ENCODE data around the gene CHKB.

GRCh38 chr22:50626314-50626849 is 43.7 kb upstream of the CHKB start:
- no peak for TF ChIP-seq GATA2 (IDR thresholded peaks at IDR 0.05; ENCODE audit: low read depth, low read length)
- TF ChIP-seq GATA3 (IDR thresholded peaks at IDR 0.05; ENCODE audit: low read depth, low read length), result no peak
